Body of pancreas (tissue), 4 donors: ENCODE data around the gene KNOP1. TPM values are rescaled to one million over a fixed set of nuclear protein-coding genes. Genes with fewer than 3 reads are reported as not detected.

Experiments
- ATAC-seq: fragments of 150-250 bp; one replicate; pipeline ENCODE4 v1.9.1; 2016
- DNase-seq, 4 donors: peaks; one replicate each; pipeline ENCODE4 v3.0.0-alpha.2; 2019
- H3K27ac ChIP-seq, 4 donors: fragments of 200-600 bp; sonication (generic); 1 replicate in 3 of 4; 2 replicates in 1 of 4; pipeline versions ENCODE4 v1.5.1 to v1.6.1; 2016 to 2019; ENCODE audit warnings: mild to moderate bottlenecking in 1 of 4, mixed read lengths in 1 of 4, moderate library complexity in 1 of 4
- H3K27me3 ChIP-seq, 2 donors: fragments of 200-600 bp; sonication (generic); one replicate each; pipeline ENCODE4 v1.6.0; 2016; ENCODE audit warnings: mild to moderate bottlenecking in 1 of 2
- H3K36me3 ChIP-seq, 2 donors: fragments of 200-600 bp; sonication (generic); replicated peaks in 1 of 2; 2 replicates each; pipeline ENCODE4 v1.5.1; 2016; ENCODE audit warnings: low read depth in 2 of 2; ENCODE audit not compliant: insufficient read depth in 1 of 2
- H3K4me1 ChIP-seq: fragments of 200-600 bp; sonication (generic); one replicate; pipeline ENCODE4 v1.6.0; 2016
- H3K4me3 ChIP-seq, 2 donors: fragments of 200-600 bp; sonication (generic); 1 replicate in 1 of 2; 2 replicates in 1 of 2; pipeline ENCODE4 v1.5.1; 2016 to 2019
- H3K9me3 ChIP-seq, 3 donors: fragments of 200-600 bp; sonication (generic); 1 replicate in 2 of 3; 2 replicates in 1 of 3; pipeline ENCODE4 v1.5.1; 2016
- CTCF ChIP-seq, 7 experiments: fragments of 450-650 bp in 4 of 7; fragments of 200-600 bp in 3 of 7; sonication (generic) in 3 of 7; IDR thresholded peaks; one replicate each; pipeline ENCODE4 v1.5.1; 2016 to 2019; ENCODE audit warnings: antibody characterized with exemption in 7 of 7
- POLR2A ChIP-seq, 3 donors: fragments of 450-650 bp; IDR thresholded peaks; one replicate each; pipeline ENCODE4 v1.6.1; 2016; ENCODE audit warnings: antibody characterized with exemption in 3 of 3, mild to moderate bottlenecking in 2 of 3
- WGBS, 2 donors: methylation state at CpG; one replicate each; pipeline ENCODE4 v1.1.5; 2017; 5-methylcytosine and 5-hydroxymethylcytosine counted together
- intact Hi-C: fragments of 100-400 bp; cut with DNase I; formaldehyde crosslinking; loops from one replicate; pipeline ENCODE4 v1.15.1; 2023
- total RNA-seq, 2 donors: library from RNA; depleted of rRNA; stranded (reverse); fragments of >200 nt; gene quantifications; one replicate each; pipeline ENCODE4 v1.1.0, GENCODE V29; 2016

The KNOP1 gene
- total RNA-seq, 2 donors from 2014 or later: 8.6 to 12.2 TPM

DNA sequence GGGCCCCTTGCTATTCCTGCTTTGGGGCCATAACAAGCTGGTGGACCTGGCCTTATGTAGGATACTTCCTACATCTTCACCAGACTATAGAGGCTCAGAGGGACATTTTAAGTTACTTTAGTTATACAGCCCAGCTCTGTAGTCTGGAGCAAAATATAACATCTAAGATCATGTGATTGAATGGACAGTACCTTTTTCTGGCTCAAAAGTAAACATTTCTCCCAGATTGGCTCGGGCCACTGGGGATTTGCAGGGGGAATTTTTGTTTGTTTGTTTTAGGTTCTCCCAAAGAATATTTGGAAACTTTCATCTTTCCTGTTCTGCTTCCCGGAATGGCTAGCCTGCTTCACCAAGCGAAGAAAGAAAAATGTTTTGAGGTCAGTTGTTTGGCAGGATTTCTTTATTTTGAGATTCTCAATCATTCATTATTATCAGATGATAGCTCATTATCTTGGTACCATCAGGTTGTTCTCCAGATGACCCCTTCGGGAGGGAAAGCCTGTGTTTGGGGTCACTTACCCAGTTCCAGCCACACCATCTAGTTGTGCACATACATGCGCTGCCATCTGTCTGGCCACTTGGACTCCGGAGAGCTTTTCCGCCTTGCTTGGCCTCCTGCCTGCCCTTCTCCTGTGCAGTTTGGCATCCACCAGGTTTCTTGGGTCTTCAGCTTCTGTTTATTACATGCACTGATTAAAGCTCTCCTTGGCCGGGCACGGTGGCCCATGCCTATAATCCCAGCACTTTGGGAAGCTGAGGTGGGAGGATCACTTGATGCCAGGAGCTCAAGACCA lies 17.2 kb upstream of the KNOP1 start:
- Histone ChIP-seq H3K4me1 (no peaks in the 10 kb centered on the region), H3K9me3 (no peaks in the 10 kb centered on the region), H3K4me3 (no peak overlapping the region), H3K36me3 (no peaks in the 10 kb centered on the region), H3K27ac (no peak overlapping the region), H3K27me3 (no peaks in the 10 kb centered on the region)
- no peak for ATAC-seq
- no peak for TF ChIP-seq POLR2A (IDR thresholded peaks at IDR 0.05)
- TF ChIP-seq CTCF (IDR thresholded peaks at IDR 0.05): no peak
- WGBS, 2 donors: 64 to 66% methylated on average over 9 of the region's 9 CpGs
- DNase-seq: peak in 1 of 4 donors; percentile 35
- intact Hi-C loops: no loop called here

- DNase-seq (no peak), ATAC-seq (no peak)
- Histone ChIP-seq H3K27me3 (no peaks in the 10 kb centered on the region), H3K9me3 (no peaks in the 10 kb centered on the region), H3K36me3 (no peaks in the 10 kb centered on the region), H3K4me3 (no peak overlapping the region), H3K27ac (no peak overlapping the region), H3K4me1 (no peaks in the 10 kb centered on the region)
- TF ChIP-seq POLR2A (IDR thresholded peaks at IDR 0.05) (no peak), CTCF (IDR thresholded peaks at IDR 0.05) (no peak)
- WGBS, 2 donors: 86 to 97% methylated on average over 6 of the region's 6 CpGs
- intact Hi-C loops: no loop called here
Measured at GRCh38 chr16:19733551-19733950, 15.5 kb upstream of the KNOP1 start.

- DNase-seq (no peak), ATAC-seq (no peak)
- H3K4me1 ChIP-seq: no peaks in the 10 kb centered on the region
- no peak overlapping the region for H3K27ac ChIP-seq
- H3K27me3 ChIP-seq: no peaks in the 10 kb centered on the region
- no peaks in the 10 kb centered on the region for H3K9me3 ChIP-seq
- 71 to 76% methylated on average over 3 of the region's 3 CpGs for WGBS, 2 donors
- TF ChIP-seq POLR2A (IDR thresholded peaks at IDR 0.05) (no peak), CTCF (IDR thresholded peaks at IDR 0.05) (no peak)
- no peak overlapping the region for H3K4me3 ChIP-seq
- H3K36me3 ChIP-seq: no peaks in the 10 kb centered on the region
- intact Hi-C loops: no loop called here
Measured at GRCh38 chr16:19728636-19728965, 10.6 kb upstream of the KNOP1 start.

- ATAC-seq: no peak
- H3K27ac ChIP-seq: no peak overlapping the region
- WGBS, 2 donors: 77 to 84% methylated on average over 7 of the region's 7 CpGs
- H3K9me3 ChIP-seq: no peaks in the 10 kb centered on the region
- no peak overlapping the region for H3K4me3 ChIP-seq
- H3K4me1 ChIP-seq: peaks cover 16% of the 10 kb centered on the region
- TF ChIP-seq POLR2A (IDR thresholded peaks at IDR 0.05) (no peak), CTCF (IDR thresholded peaks at IDR 0.05) (no peak)
- no peaks in the 10 kb centered on the region for H3K36me3 ChIP-seq
- intact Hi-C loops: no loop called here
- DNase-seq: no peak
- H3K27me3 ChIP-seq: no peaks in the 10 kb centered on the region
Measured at GRCh38 chr16:19722981-19723380, 5.0 kb upstream of the KNOP1 start.
